Measurements from ENCODE around the gene MTFP1. TPM values are rescaled to one million over a fixed set of nuclear protein-coding genes. Genes with fewer than 3 reads are reported as not detected.

The MTFP1 gene
- total and polyA plus RNA-seq, 4 donors: 1.8 to 40.0 (median 25.5) TPM

DNA sequence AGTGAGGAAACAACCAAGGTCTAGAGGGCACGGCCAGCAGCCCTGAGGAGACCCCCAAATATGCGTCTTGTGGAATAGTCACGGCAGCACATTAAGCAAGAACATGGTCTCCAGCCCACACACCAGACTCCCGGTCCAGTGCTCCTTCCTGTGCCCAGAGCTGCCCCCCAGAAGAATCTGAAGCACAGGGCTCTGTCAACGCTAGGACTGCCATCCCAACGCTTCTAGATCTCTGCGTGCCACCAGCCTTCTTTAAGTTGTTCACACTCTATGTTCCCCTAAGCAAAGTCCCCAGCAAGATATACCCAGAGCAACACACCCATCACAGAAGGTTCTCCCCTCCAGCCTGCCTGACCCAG lies 32.3 kb upstream of the MTFP1 start:
- H3K27ac ChIP-seq (ENCODE audit: low read depth in 1 of 2, low read length in 1 of 2): no peak overlapping the region
- whole genome bisulfite sequencing, 2 donors: 72 to 83% methylated on average over 7 of the region's 7 CpGs
- DNase-seq (no peak), ATAC-seq (ENCODE audit: insufficient read depth, low FRiP score) (no peak)
- TF ChIP-seq, protein P1, sequence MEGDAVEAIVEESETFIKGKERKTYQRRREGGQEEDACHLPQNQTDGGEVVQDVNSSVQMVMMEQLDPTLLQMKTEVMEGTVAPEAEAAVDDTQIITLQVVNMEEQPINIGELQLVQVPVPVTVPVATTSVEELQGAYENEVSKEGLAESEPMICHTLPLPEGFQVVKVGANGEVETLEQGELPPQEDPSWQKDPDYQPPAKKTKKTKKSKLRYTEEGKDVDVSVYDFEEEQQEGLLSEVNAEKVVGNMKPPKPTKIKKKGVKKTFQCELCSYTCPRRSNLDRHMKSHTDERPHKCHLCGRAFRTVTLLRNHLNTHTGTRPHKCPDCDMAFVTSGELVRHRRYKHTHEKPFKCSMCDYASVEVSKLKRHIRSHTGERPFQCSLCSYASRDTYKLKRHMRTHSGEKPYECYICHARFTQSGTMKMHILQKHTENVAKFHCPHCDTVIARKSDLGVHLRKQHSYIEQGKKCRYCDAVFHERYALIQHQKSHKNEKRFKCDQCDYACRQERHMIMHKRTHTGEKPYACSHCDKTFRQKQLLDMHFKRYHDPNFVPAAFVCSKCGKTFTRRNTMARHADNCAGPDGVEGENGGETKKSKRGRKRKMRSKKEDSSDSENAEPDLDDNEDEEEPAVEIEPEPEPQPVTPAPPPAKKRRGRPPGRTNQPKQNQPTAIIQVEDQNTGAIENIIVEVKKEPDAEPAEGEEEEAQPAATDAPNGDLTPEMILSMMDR (IDR thresholded peaks at IDR 0.05; ENCODE audit: control extremely low read depth, extremely low read depth): no peak
- no peak overlapping the region for H3K9ac ChIP-seq (ENCODE audit: insufficient read depth in 1 of 2, low read length in 2 of 2)
- no peak overlapping the region for H3K4me3 ChIP-seq
- peaks cover 0 to 3% (median 0%) of the 10 kb centered on the region in 3 donors for H3K27me3 ChIP-seq (ENCODE audit: control insufficient read depth in 3 of 3, insufficient read depth in 3 of 3, low read length in 2 of 3)
- no peaks in the 10 kb centered on the region for H3K36me3 ChIP-seq (ENCODE audit: control insufficient read depth in 4 of 4, insufficient read depth in 4 of 4, low read length in 4 of 4)
- peaks cover 0 to 15% (median 2%) of the 10 kb centered on the region in 5 donors for H3K4me1 ChIP-seq (ENCODE audit: control insufficient read depth in 5 of 5, insufficient read depth in 5 of 5, low read length in 5 of 5)
- peaks cover 0 to 4% (median under 1%) of the 10 kb centered on the region in 4 donors for H3K9me3 ChIP-seq (ENCODE audit: control insufficient read depth in 4 of 4, insufficient read depth in 3 of 4, low read length in 3 of 4)

DNA sequence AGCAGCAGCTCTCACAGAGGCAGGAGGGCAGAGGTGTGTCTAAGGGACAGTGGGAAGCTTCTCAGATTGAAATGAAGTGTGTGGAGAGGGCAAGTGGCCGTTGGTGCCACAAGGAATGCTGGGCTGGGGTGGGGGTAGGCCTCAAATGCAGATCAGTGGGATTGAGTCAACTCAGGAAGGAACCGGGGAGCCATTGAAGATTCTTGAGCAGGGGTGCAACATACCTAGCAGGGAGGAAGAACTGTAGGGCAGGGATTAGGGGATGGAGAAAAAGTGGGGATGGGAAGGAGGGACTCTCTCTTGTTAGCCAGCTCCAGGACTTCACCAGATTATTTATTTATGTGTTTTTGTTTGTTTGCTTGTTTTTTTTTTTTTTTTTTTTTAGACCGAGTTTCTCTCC lies 31.7 kb upstream of the MTFP1 start:
- no peak overlapping the region for H3K4me3 ChIP-seq
- WGBS, 2 donors: 76 to 86% methylated on average over 3 of the region's 3 CpGs
- peaks cover 0 to 17% (median 2%) of the 10 kb centered on the region in 5 donors for H3K4me1 ChIP-seq (ENCODE audit: control insufficient read depth in 5 of 5, insufficient read depth in 5 of 5, low read length in 5 of 5)
- DNase-seq (no peak), ATAC-seq (ENCODE audit: insufficient read depth, low FRiP score) (no peak)
- H3K9ac ChIP-seq (ENCODE audit: insufficient read depth in 1 of 2, low read length in 2 of 2): no peak overlapping the region
- peaks cover 0 to 3% (median 0%) of the 10 kb centered on the region in 3 donors for H3K27me3 ChIP-seq (ENCODE audit: control insufficient read depth in 3 of 3, insufficient read depth in 3 of 3, low read length in 2 of 3)
- peaks cover 0 to 4% (median under 1%) of the 10 kb centered on the region in 4 donors for H3K9me3 ChIP-seq (ENCODE audit: control insufficient read depth in 4 of 4, insufficient read depth in 3 of 4, low read length in 3 of 4)
- no peaks in the 10 kb centered on the region for H3K36me3 ChIP-seq (ENCODE audit: control insufficient read depth in 4 of 4, insufficient read depth in 4 of 4, low read length in 4 of 4)
- TF ChIP-seq, protein P1 (IDR thresholded peaks at IDR 0.05; ENCODE audit: control extremely low read depth, extremely low read depth): no peak
- no peak overlapping the region for H3K27ac ChIP-seq (ENCODE audit: low read depth in 1 of 2, low read length in 1 of 2)

GRCh38 chr22:30396871-30397655 lies 28.5 kb upstream of the MTFP1 start, which contains the start of gene SEC14L2:
TSS of gene SEC14L2 (plus strand) at chr22:30397018. CDS start at chr22:30397117, 99 bp downstream.
- Histone ChIP-seq H3K4me1 (ENCODE audit: control insufficient read depth in 5 of 5, insufficient read depth in 5 of 5, low read length in 5 of 5) (peaks cover 0 to 17% (median 2%) of the 10 kb centered on the region in 5 donors), H3K27me3 (ENCODE audit: control insufficient read depth in 3 of 3, insufficient read depth in 3 of 3, low read length in 2 of 3) (peaks cover 0 to 3% (median 0%) of the 10 kb centered on the region in 3 donors), H3K9ac (ENCODE audit: insufficient read depth in 1 of 2, low read length in 2 of 2) (peak within 1 kb of the TSS; percentile 7 to 77), H3K36me3 (ENCODE audit: control insufficient read depth in 4 of 4, insufficient read depth in 4 of 4, low read length in 4 of 4) (no peaks in the 10 kb centered on the region), H3K27ac (ENCODE audit: low read depth in 1 of 2, low read length in 1 of 2) (no peak within 1 kb of the TSS), H3K9me3 (ENCODE audit: control insufficient read depth in 4 of 4, insufficient read depth in 3 of 4, low read length in 3 of 4) (peaks cover 0 to 2% (median 0%) of the 10 kb centered on the region in 4 donors), H3K4me3 (peak within 1 kb of the TSS; percentile 66)
- TF ChIP-seq, protein P1 (IDR thresholded peaks at IDR 0.05; ENCODE audit: control extremely low read depth, extremely low read depth): no peak
- WGBS, 2 donors: 1 to 2% methylated on average over 49 to 56 of the region's 56 CpGs
- DNase-seq (peak; percentile 49 to 70 (median 68)), ATAC-seq (ENCODE audit: insufficient read depth, low FRiP score) (peak; percentile 85)

Data from lung (tissue), 12 donors.